Fibroblast of skin of left quadriceps (primary cell): ENCODE measurements around the gene TBC1D9.

ENCODE experiments used
- DNase-seq, 2 experiments: peaks; one replicate each; pipeline ENCODE4 v3.0.0-alpha.2; 2013; ENCODE audit warnings: low read depth in 2 of 2

TBC1D9 gene

GRCh38 chr4:140691369-140691768, 64.8 kb downstream of the TBC1D9 start:
- no peak for DNase-seq

- no peak for DNase-seq
Measured at GRCh38 chr4:140690093-140690492, 66.1 kb downstream of the TBC1D9 start.

- DNase-seq = no peak
Measured at GRCh38 chr4:140689623-140690022, 66.6 kb downstream of the TBC1D9 start.

GRCh38 chr4:140688711-140689598, 67.2 kb downstream of the TBC1D9 start:
- DNase-seq = no peak

GRCh38 chr4:140686796-140687195, 69.4 kb downstream of the TBC1D9 start:
- DNase-seq = peak; percentile 55 to 61

GRCh38 chr4:140684314-140684713, 71.9 kb downstream of the TBC1D9 start:
- no peak for DNase-seq

- DNase-seq = no peak
Measured at GRCh38 chr4:140681201-140681600, 75.0 kb downstream of the TBC1D9 start.

- no peak for DNase-seq
Measured at GRCh38 chr4:140680686-140681085, 75.5 kb downstream of the TBC1D9 start.

- no peak for DNase-seq
Measured at GRCh38 chr4:140679576-140679975, 76.6 kb downstream of the TBC1D9 start.

- no peak for DNase-seq
Measured at GRCh38 chr4:140675599-140676231, 80.5 kb downstream of the TBC1D9 start.

GRCh38 chr4:140673729-140674128, 82.5 kb downstream of the TBC1D9 start:
- DNase-seq = peak; percentile 72 to 75

GRCh38 chr4:140672416-140672815, 83.8 kb downstream of the TBC1D9 start:
- no peak for DNase-seq

GRCh38 chr4:140668111-140668510, 88.1 kb downstream of the TBC1D9 start:
- DNase-seq = no peak

- DNase-seq = no peak
Measured at GRCh38 chr4:140666889-140667614, 89.1 kb downstream of the TBC1D9 start.

GRCh38 chr4:140662082-140662869, 93.9 kb downstream of the TBC1D9 start:
- DNase-seq = no peak

- DNase-seq = no peak
Measured at GRCh38 chr4:140661550-140661949, 94.6 kb downstream of the TBC1D9 start.

- no peak for DNase-seq
Measured at GRCh38 chr4:140659943-140660700, 96.1 kb downstream of the TBC1D9 start.

- DNase-seq = peak in 1 of 2 experiments; percentile 12
Measured at GRCh38 chr4:140654495-140654814, 101.7 kb downstream of the TBC1D9 start.

GRCh38 chr4:140653718-140654494, 102.3 kb downstream of the TBC1D9 start:
- peak in 1 of 2 experiments; percentile 14 for DNase-seq

- no peak for DNase-seq
Measured at GRCh38 chr4:140652601-140653000, 103.6 kb downstream of the TBC1D9 start.
